GM06990 (cell line): ENCODE results near the gene DYSF.

ENCODE experiments used
- DNase-seq: peaks from one replicate; pipeline ENCODE4 v3.0.0-alpha.2; 2011; ENCODE audit not compliant: insufficient read length; ENCODE audit errors: extremely low read depth
- H3K27me3 ChIP-seq: replicated peaks from 2 replicates; pipeline ENCODE4 v1.6.0; 2011; ENCODE audit warnings: low read length; ENCODE audit not compliant: control insufficient read depth, insufficient read depth
- H3K36me3 ChIP-seq: 2 replicates; pipeline ENCODE4 v1.5.1; 2011; ENCODE audit warnings: low read length; ENCODE audit not compliant: control insufficient read depth, insufficient read depth
- H3K4me3 ChIP-seq: replicated peaks from 2 replicates; pipeline ENCODE4 v1.5.1; 2011; ENCODE audit warnings: low read depth, mild to moderate bottlenecking, control low read depth, low read length
- TF ChIP-seq, protein P1 (sequence below): IDR thresholded peaks from 2 replicates; pipeline ENCODE4 v1.5.1; 2011; ENCODE audit warnings: low read length, control low read depth, mild to moderate bottlenecking, inconsistent platforms; ENCODE audit not compliant: insufficient read depth, poor library complexity, severe bottlenecking

Gene DYSF

DNA sequence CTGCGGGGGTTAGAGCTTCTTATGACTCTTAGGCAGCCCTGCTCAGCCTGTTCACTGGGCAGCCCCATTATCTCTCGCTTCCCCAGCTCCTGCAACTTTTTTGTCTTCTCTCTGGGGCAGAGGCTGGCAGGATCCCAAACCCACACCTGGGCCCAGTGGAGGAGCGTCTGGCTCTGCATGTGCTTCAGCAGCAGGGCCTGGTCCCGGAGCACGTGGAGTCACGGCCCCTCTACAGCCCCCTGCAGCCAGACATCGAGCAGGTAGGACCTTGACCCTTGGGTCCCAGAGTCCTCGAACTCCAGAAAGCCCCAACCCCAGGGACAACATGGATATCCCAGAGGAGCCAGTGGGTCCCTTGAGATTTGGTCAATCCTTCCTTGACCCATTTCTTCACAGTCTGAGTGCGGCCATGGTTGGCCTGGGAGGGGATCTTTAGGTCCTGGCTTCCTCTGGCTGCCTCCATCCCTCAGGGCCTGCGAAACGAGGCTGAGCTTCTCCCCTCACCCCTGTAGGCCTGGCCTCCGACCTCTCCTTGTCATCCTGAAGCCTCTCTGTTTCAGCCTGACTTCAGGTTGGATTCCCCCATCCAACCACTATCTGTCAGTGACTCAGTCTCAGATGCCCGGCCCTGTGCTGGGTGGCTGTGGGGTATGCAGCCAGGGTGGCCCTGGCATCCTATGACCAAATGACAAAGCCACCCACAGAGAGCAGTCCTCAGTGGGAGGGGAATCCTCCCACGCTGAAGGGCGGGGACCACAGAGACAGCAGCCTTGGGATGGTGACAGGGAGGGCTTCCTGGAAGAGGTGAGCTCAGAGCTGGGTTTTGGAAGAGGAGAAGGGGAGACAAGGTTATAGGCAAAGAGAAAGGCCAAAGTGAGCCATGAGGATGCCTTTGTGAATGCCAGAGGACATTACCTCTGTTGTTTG, 214.2 kb downstream of the DYSF start:
- DNase-seq, result no peak
- Histone ChIP-seq H3K36me3 (no peaks in the 10 kb centered on the region), H3K27me3 (no peaks in the 10 kb centered on the region; the same call in 1 of the 2 replicates), H3K4me3 (no peak overlapping the region)
- TF ChIP-seq, protein P1, sequence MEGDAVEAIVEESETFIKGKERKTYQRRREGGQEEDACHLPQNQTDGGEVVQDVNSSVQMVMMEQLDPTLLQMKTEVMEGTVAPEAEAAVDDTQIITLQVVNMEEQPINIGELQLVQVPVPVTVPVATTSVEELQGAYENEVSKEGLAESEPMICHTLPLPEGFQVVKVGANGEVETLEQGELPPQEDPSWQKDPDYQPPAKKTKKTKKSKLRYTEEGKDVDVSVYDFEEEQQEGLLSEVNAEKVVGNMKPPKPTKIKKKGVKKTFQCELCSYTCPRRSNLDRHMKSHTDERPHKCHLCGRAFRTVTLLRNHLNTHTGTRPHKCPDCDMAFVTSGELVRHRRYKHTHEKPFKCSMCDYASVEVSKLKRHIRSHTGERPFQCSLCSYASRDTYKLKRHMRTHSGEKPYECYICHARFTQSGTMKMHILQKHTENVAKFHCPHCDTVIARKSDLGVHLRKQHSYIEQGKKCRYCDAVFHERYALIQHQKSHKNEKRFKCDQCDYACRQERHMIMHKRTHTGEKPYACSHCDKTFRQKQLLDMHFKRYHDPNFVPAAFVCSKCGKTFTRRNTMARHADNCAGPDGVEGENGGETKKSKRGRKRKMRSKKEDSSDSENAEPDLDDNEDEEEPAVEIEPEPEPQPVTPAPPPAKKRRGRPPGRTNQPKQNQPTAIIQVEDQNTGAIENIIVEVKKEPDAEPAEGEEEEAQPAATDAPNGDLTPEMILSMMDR, result no peak

DNA sequence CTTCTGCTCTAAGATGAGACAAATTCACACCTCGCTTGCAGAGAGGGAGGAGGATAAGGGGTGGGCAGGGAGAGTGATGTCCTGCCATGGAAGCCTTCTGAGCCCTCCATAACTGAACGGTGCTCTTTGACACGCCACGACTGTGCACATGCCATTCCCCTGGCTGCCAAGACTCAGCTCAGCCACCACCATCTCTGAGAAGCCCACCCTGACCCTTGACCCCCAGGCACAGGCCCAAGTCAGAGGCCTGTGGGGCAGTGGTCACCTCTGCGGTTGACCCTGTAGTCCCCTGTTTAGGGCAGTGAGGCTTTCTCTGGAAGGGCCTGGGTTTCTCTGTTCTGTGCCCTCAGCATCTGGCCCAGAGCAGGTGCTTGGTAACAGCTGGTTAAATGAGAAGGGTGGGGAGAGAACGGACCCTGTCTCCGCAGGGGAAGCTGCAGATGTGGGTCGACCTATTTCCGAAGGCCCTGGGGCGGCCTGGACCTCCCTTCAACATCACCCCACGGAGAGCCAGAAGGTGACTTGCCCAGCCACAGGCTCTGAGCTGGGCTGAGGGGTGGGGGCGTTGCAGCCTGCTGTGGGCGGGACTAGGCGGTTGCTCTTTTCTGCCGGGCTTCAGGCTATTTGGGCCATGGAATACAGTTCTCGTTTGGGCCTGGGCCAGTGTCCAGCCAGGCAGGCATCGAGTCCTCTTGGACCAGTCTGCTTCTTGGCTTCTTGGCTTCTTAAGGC, 215.1 kb downstream of the DYSF start:
- Histone ChIP-seq H3K4me3 (no peak overlapping the region), H3K27me3 (no peaks in the 10 kb centered on the region; the same call in 1 of the 2 replicates), H3K36me3 (no peaks in the 10 kb centered on the region)
- TF ChIP-seq, protein P1, result no peak
- no peak for DNase-seq

DNA sequence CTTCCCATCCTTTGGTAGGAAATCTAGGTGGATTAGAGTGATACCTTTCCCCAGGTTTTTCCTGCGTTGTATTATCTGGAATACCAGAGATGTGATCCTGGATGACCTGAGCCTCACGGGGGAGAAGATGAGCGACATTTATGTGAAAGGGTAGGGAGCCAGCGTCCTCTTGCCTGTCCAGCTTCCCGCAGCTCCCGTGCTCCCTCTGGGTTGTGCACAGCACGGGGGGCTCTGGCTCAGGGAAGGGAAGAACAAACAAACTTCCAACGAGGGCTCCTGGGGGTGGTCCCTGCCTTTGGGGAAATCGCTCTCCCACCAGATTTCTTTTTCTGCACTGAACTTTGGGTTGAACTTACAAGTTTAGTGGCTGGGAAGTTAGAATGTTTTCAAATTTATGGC, 215.7 kb downstream of the DYSF start:
- Histone ChIP-seq H3K36me3 (no peaks in the 10 kb centered on the region), H3K4me3 (no peak overlapping the region), H3K27me3 (no peaks in the 10 kb centered on the region; the same call in 1 of the 2 replicates)
- no peak for DNase-seq
- TF ChIP-seq, protein P1, result no peak

GRCh38 chr2:71669628-71670429, 216.5 kb downstream of the DYSF start:
- DNase-seq, result no peak
- Histone ChIP-seq H3K27me3 (no peaks in the 10 kb centered on the region; the same call in 1 of the 2 replicates), H3K4me3 (no peak overlapping the region), H3K36me3 (no peaks in the 10 kb centered on the region)
- TF ChIP-seq, protein P1, result no peak

GRCh38 chr2:71670430-71670795, 217.1 kb downstream of the DYSF start:
- Histone ChIP-seq H3K36me3 (no peaks in the 10 kb centered on the region), H3K27me3 (no peaks in the 10 kb centered on the region; the same call in 1 of the 2 replicates), H3K4me3 (no peak overlapping the region)
- TF ChIP-seq, protein P1, result no peak
- DNase-seq, result no peak
